ENCODE data around the gene DCPS.
"Not testable (repeated sequence)": the region's sequence is repeated elsewhere in the genome, so short reads cannot be mapped to it uniquely, and the experiment has no call there.

- TF ChIP-seq MLX (CRISPR knock-in tag; IDR thresholded peaks at IDR 0.05); ESRRA (CRISPR knock-in tag; IDR thresholded peaks at IDR 0.05; ENCODE audit: borderline replicate concordance); ZNF138 (CRISPR knock-in tag; conservative IDR thresholded peaks at IDR 0.05); CTCF (IDR thresholded peaks at IDR 0.05); ETV6 (CRISPR knock-in tag; IDR thresholded peaks at IDR 0.05); CREB1 (CRISPR knock-in tag; IDR thresholded peaks at IDR 0.05); FOXP4 (CRISPR knock-in tag; IDR thresholded peaks at IDR 0.05); ZNF263 (CRISPR knock-in tag; IDR thresholded peaks at IDR 0.05; ENCODE audit: low read depth); GTF2I (CRISPR knock-in tag; conservative IDR thresholded peaks at IDR 0.05); CBFB (CRISPR knock-in tag; IDR thresholded peaks at IDR 0.05; ENCODE audit: low read depth); TEAD4 (CRISPR knock-in tag; IDR thresholded peaks at IDR 0.05): not testable (repeated sequence)
- TF ChIP-seq, protein P1, sequence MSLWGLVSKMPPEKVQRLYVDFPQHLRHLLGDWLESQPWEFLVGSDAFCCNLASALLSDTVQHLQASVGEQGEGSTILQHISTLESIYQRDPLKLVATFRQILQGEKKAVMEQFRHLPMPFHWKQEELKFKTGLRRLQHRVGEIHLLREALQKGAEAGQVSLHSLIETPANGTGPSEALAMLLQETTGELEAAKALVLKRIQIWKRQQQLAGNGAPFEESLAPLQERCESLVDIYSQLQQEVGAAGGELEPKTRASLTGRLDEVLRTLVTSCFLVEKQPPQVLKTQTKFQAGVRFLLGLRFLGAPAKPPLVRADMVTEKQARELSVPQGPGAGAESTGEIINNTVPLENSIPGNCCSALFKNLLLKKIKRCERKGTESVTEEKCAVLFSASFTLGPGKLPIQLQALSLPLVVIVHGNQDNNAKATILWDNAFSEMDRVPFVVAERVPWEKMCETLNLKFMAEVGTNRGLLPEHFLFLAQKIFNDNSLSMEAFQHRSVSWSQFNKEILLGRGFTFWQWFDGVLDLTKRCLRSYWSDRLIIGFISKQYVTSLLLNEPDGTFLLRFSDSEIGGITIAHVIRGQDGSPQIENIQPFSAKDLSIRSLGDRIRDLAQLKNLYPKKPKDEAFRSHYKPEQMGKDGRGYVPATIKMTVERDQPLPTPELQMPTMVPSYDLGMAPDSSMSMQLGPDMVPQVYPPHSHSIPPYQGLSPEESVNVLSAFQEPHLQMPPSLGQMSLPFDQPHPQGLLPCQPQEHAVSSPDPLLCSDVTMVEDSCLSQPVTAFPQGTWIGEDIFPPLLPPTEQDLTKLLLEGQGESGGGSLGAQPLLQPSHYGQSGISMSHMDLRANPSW (CRISPR knock-in tag; conservative IDR thresholded peaks at IDR 0.05; ENCODE audit: low read depth), result not testable (repeated sequence)
- TF ChIP-seq, protein P2, sequence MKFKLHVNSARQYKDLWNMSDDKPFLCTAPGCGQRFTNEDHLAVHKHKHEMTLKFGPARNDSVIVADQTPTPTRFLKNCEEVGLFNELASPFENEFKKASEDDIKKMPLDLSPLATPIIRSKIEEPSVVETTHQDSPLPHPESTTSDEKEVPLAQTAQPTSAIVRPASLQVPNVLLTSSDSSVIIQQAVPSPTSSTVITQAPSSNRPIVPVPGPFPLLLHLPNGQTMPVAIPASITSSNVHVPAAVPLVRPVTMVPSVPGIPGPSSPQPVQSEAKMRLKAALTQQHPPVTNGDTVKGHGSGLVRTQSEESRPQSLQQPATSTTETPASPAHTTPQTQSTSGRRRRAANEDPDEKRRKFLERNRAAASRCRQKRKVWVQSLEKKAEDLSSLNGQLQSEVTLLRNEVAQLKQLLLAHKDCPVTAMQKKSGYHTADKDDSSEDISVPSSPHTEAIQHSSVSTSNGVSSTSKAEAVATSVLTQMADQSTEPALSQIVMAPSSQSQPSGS (CRISPR knock-in tag; IDR thresholded peaks at IDR 0.05; ENCODE audit: borderline replicate concordance, low read depth), result not testable (repeated sequence)
These were observed 82.8 kb downstream of the DCPS start for GRCh38 chr11:126386729-126387071.
